ENCODE data around the gene ANXA10. TPM values are rescaled to one million over a fixed set of nuclear protein-coding genes. Genes with fewer than 3 reads are reported as not detected.

Gene ANXA10
- total RNA-seq, 1 experiment from 2014 or later, result not detected

DNA sequence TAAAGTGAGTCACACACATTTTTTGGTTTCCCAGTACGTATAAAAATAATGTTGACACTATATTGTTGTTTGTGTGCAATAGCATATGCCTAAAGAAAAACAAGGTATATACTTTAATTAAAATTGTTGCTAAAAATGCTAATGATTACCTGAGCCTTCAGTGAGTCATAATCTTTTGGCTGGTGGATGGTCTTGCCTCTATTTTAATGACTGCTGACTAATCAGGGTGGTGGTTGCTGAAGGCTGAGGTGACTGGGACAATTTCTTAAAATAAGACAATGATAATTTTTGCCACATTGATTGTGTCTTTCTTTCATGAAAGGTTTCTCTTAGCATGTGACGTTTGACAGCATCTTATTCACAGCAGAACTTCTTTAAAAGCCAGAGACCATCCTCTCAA is 21.0 kb upstream of the ANXA10 start:
- no peaks in the 10 kb centered on the region for H3K36me3 ChIP-seq (ENCODE audit: control insufficient read depth, insufficient read depth, low read length)
- H3K27ac ChIP-seq (ENCODE audit: low read length), result no peak overlapping the region
- no peak for TF ChIP-seq POLR2AphosphoS5 (IDR thresholded peaks at IDR 0.05; ENCODE audit: low read depth, low read length)
- no peaks in the 10 kb centered on the region; the same call in 1 of the 2 replicates for H3K9me3 ChIP-seq (ENCODE audit: control insufficient read depth, insufficient read depth, low read depth, low read length)
- POLR2A ChIA-PET, result interaction anchor here (0.6 kb wide), 1 partner anchor 469 kb away, joined by 7 read pairs; no protein-coding TSS in a partner anchor
- DNase-seq (ENCODE audit: low read depth, low spot score) (no peak), ATAC-seq (no peak)
- H3K27me3 ChIP-seq (ENCODE audit: control insufficient read depth, insufficient read depth, low read length), result no peaks in the 10 kb centered on the region
- CTCF ChIA-PET, result no interaction called here
- no peak overlapping the region for H3K4me3 ChIP-seq (ENCODE audit: low read depth in 2 of 2, low read length in 2 of 2)
- in situ Hi-C loops (cut with HindIII; ENCODE audit: low pct_unique_long_range_greater_than_20kb, low sequenced_read_pairs), result no loop called here
- BruUV-seq (replicated peaks), result no TSS peak
- intact Hi-C loops (cut with micrococcal nuclease; ENCODE audit: unreplicated experiment), result no loop called here
- no peaks in the 10 kb centered on the region; the same call in 1 of the 2 replicates for H3K4me1 ChIP-seq (ENCODE audit: control insufficient read depth, insufficient read depth, low read length)

DNA sequence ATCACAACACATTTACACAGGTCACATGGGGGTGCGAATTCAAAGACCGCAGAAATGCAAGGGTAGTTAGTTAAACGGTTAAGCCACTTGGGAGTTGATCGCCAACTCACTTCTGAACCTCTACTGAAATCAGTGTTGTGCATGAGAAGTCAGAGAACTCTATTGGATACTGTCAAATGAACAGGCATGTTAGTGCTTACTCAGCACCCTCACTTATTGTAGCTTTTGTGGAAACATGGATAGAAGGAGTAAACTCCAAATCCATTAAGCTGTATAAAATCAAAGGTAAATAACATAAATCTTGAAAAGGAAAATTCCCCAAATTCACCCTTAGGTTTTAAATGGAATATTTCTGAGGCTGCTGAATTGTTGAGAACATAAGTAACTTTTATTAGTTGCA is 17.5 kb upstream of the ANXA10 start:
- Histone ChIP-seq H3K4me1 (ENCODE audit: control insufficient read depth, insufficient read depth, low read length) (no peaks in the 10 kb centered on the region; the same call in 1 of the 2 replicates), H3K9me3 (ENCODE audit: control insufficient read depth, insufficient read depth, low read depth, low read length) (no peaks in the 10 kb centered on the region; the same call in 1 of the 2 replicates), H3K4me3 (ENCODE audit: low read depth in 2 of 2, low read length in 2 of 2) (no peak overlapping the region), H3K27me3 (ENCODE audit: control insufficient read depth, insufficient read depth, low read length) (no peaks in the 10 kb centered on the region), H3K36me3 (ENCODE audit: control insufficient read depth, insufficient read depth, low read length) (no peaks in the 10 kb centered on the region), H3K27ac (ENCODE audit: low read length) (no peak overlapping the region)
- DNase-seq (ENCODE audit: low read depth, low spot score) (no peak), ATAC-seq (no peak)
- ChIA-PET CTCF (interaction anchor here (0.6 kb wide), 1 partner anchor 473 kb away, joined by 4 read pairs; no protein-coding TSS in a partner anchor), POLR2A (no interaction called here)
- no peak for TF ChIP-seq SIN3A (IDR thresholded peaks at IDR 0.05; ENCODE audit: borderline replicate concordance, insufficient read depth, low read depth, low read length)
- no peak for TF ChIP-seq TCF7L2 (IDR thresholded peaks at IDR 0.05; ENCODE audit: low read depth, low read length)
- TF ChIP-seq, protein P1, sequence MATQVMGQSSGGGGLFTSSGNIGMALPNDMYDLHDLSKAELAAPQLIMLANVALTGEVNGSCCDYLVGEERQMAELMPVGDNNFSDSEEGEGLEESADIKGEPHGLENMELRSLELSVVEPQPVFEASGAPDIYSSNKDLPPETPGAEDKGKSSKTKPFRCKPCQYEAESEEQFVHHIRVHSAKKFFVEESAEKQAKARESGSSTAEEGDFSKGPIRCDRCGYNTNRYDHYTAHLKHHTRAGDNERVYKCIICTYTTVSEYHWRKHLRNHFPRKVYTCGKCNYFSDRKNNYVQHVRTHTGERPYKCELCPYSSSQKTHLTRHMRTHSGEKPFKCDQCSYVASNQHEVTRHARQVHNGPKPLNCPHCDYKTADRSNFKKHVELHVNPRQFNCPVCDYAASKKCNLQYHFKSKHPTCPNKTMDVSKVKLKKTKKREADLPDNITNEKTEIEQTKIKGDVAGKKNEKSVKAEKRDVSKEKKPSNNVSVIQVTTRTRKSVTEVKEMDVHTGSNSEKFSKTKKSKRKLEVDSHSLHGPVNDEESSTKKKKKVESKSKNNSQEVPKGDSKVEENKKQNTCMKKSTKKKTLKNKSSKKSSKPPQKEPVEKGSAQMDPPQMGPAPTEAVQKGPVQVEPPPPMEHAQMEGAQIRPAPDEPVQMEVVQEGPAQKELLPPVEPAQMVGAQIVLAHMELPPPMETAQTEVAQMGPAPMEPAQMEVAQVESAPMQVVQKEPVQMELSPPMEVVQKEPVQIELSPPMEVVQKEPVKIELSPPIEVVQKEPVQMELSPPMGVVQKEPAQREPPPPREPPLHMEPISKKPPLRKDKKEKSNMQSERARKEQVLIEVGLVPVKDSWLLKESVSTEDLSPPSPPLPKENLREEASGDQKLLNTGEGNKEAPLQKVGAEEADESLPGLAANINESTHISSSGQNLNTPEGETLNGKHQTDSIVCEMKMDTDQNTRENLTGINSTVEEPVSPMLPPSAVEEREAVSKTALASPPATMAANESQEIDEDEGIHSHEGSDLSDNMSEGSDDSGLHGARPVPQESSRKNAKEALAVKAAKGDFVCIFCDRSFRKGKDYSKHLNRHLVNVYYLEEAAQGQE (IDR thresholded peaks at IDR 0.05; ENCODE audit: insufficient read depth in 1 of 2, low read depth in 2 of 2, low read length in 1 of 2), result no peak
- TF ChIP-seq POLR2AphosphoS5 (IDR thresholded peaks at IDR 0.05; ENCODE audit: low read depth, low read length), result no peak
- TF ChIP-seq, protein P2, sequence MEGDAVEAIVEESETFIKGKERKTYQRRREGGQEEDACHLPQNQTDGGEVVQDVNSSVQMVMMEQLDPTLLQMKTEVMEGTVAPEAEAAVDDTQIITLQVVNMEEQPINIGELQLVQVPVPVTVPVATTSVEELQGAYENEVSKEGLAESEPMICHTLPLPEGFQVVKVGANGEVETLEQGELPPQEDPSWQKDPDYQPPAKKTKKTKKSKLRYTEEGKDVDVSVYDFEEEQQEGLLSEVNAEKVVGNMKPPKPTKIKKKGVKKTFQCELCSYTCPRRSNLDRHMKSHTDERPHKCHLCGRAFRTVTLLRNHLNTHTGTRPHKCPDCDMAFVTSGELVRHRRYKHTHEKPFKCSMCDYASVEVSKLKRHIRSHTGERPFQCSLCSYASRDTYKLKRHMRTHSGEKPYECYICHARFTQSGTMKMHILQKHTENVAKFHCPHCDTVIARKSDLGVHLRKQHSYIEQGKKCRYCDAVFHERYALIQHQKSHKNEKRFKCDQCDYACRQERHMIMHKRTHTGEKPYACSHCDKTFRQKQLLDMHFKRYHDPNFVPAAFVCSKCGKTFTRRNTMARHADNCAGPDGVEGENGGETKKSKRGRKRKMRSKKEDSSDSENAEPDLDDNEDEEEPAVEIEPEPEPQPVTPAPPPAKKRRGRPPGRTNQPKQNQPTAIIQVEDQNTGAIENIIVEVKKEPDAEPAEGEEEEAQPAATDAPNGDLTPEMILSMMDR (IDR thresholded peaks at IDR 0.05), result no peak
- no TSS peak for BruUV-seq (replicated peaks)
- intact Hi-C loops (cut with micrococcal nuclease; ENCODE audit: unreplicated experiment) (no loop called here), in situ Hi-C loops (cut with HindIII; ENCODE audit: low pct_unique_long_range_greater_than_20kb, low sequenced_read_pairs) (no loop called here)

DNA sequence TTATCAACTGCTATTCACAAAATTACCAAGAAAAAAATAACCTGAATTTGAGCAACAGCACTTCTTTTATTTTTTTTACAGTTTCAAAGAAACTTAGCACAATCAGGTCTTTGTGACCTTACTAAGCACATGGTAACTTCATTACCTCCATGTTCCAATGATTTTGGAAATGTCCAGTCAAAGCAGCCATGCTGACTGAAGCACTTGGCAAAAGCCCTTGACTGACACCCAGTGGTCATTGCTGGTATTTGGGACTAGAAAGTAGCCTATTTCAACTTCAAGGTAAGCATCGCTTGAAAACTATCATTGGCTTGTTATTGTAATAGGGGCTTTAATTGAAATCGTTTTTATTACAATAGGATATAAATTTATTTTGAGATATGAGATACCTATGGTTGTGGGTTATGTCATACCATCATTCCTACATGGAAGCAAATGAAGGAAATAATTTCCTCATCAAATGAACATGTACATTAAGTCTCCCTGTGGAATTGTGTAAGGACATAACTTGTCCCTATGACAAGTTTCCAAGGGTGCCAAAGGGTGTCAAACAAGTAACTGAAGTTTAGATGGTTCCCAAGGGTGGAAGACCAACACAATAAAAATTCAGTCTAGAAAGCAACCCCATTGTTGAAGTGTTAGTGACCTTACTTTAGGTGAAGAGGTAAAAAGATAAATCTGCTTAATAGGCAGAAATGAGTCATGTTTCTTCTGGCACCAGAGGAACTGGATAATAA is 15.2 kb upstream of the ANXA10 start:
- DNase-seq (ENCODE audit: low read depth, low spot score) (peak; percentile 63), ATAC-seq (no peak)
- no peaks in the 10 kb centered on the region for H3K27me3 ChIP-seq (ENCODE audit: control insufficient read depth, insufficient read depth, low read length)
- no peak overlapping the region for H3K4me3 ChIP-seq (ENCODE audit: low read depth in 2 of 2, low read length in 2 of 2)
- in situ Hi-C loops (cut with HindIII; ENCODE audit: low pct_unique_long_range_greater_than_20kb, low sequenced_read_pairs) (no loop called here), intact Hi-C loops (cut with micrococcal nuclease; ENCODE audit: unreplicated experiment) (loop anchor here (2.0 kb wide), 1 partner anchor 1056 kb away; no protein-coding TSS in a partner anchor)
- BruUV-seq (replicated peaks), result no TSS peak
- POLR2A ChIA-PET, result no interaction called here
- H3K4me1 ChIP-seq (ENCODE audit: control insufficient read depth, insufficient read depth, low read length), result no peaks in the 10 kb centered on the region
- H3K27ac ChIP-seq (ENCODE audit: low read length), result no peak overlapping the region
- CTCF ChIA-PET, result no interaction called here
- no peaks in the 10 kb centered on the region for H3K36me3 ChIP-seq (ENCODE audit: control insufficient read depth, insufficient read depth, low read length)
- TF ChIP-seq POLR2AphosphoS5 (IDR thresholded peaks at IDR 0.05; ENCODE audit: low read depth, low read length), result no peak
- TF ChIP-seq, protein P2 (IDR thresholded peaks at IDR 0.05), result peak; percentile 80
- H3K9me3 ChIP-seq (ENCODE audit: control insufficient read depth, insufficient read depth, low read depth, low read length), result no peaks in the 10 kb centered on the region; the same call in 1 of the 2 replicates
